Measurements from ENCODE around the gene CHD3. TPM values are rescaled to one million over a fixed set of nuclear protein-coding genes. Genes with fewer than 3 reads are reported as not detected.

CHD3 gene
- total RNA-seq, 1 donor from 2014 or later = 128 TPM

DNA sequence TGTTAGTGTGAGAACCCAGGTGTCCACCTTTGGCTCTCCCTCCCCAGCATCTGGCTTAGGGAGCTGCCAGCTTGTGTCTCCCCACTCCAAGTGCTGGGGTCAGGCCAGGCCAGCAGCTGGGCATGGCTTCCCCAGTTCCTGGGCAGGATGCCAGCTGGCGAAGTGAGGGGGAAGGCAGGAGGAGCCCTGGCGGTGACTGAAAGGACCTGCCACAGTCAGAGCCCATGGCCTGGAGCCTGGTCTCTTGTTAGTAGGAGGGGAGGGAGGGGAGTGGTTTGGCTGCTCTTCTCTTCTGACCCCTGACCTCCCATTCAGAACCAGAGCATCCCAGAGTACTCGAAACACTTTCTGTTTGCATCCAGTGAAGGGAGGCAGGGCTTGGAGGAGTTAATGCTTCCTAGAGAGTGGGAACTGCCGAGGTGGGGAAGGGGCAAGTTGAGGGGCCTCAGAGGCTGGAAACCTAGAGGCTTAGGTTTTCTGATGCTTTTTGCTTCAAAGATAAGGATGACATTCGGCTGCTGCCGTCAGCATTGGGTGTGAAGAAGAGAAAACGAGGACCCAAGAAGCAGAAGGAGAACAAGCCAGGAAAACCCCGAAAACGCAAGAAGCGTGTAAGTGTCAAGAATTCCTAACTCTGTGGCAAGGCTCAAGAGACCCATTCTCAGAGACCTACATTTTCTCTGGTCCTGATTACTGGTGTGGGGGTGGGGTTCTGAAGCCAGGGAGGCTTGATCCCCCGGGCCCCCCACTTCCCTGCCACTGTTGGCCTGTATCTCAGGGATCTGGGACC is 772 bp downstream of the CHD3 start:
- peak overlapping the region; percentile 98 for H3K27ac ChIP-seq
- peaks cover 43% of the 10 kb centered on the region for H3K4me1 ChIP-seq
- intact Hi-C loops (cut with DNase I) = loop anchor here (5.0 kb wide), 1 partner anchor 37 kb away; no protein-coding TSS in a partner anchor

DNA sequence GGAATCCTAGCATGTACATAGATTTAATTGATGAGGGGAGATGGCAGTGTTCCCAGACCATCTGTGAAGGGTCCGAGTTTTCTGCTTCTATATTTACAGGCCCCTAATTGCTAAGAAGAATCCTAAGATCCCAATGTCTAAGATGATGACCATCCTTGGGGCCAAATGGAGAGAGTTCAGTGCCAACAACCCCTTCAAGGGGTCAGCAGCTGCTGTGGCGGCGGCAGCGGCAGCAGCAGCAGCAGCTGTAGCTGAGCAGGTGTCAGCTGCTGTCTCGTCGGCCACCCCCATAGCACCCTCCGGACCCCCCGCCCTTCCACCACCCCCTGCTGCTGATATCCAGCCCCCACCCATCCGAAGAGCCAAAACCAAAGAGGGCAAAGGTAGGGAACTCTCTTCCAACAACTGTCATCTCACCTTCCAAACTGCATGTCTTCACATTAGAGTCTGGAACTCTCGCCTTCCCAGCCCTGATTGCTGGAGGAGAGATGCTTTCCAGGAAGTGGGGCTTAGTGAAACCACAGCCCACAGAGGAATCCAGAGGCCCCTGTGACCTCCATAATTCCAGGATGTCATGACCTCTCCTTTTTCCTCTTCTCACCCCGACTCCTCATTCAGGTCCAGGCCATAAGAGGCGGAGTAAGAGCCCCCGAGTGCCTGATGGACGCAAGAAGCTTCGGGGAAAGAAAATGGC is 4.7 kb downstream of the CHD3 start:
- H3K36me3 ChIP-seq = peaks cover 0 to 72% of the 10 kb centered on the region in 2 donors
- H3K4me1 ChIP-seq = peaks cover 19% of the 10 kb centered on the region
- no peak overlapping the region for H3K4me3 ChIP-seq
- no peak for TF ChIP-seq POLR2AphosphoS5 (IDR thresholded peaks at IDR 0.05; ENCODE audit: insufficient read depth in 1 of 2, low read depth in 1 of 2)
- TF ChIP-seq POLR2A (IDR thresholded peaks at IDR 0.05) = no peak
- TF ChIP-seq, protein P1, sequence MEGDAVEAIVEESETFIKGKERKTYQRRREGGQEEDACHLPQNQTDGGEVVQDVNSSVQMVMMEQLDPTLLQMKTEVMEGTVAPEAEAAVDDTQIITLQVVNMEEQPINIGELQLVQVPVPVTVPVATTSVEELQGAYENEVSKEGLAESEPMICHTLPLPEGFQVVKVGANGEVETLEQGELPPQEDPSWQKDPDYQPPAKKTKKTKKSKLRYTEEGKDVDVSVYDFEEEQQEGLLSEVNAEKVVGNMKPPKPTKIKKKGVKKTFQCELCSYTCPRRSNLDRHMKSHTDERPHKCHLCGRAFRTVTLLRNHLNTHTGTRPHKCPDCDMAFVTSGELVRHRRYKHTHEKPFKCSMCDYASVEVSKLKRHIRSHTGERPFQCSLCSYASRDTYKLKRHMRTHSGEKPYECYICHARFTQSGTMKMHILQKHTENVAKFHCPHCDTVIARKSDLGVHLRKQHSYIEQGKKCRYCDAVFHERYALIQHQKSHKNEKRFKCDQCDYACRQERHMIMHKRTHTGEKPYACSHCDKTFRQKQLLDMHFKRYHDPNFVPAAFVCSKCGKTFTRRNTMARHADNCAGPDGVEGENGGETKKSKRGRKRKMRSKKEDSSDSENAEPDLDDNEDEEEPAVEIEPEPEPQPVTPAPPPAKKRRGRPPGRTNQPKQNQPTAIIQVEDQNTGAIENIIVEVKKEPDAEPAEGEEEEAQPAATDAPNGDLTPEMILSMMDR (IDR thresholded peaks at IDR 0.05) = no peak
- no peaks in the 10 kb centered on the region for H3K27me3 ChIP-seq
- H3K27ac ChIP-seq = no peak overlapping the region
- peak in 1 of 2 donors; percentile 22 for DNase-seq (ENCODE audit: extremely low spot score in 2 of 2)
- intact Hi-C loops (cut with DNase I) = no loop called here
- no peaks in the 10 kb centered on the region for H3K9me3 ChIP-seq

More for the DNA sequence above, 772 bp downstream of the CHD3 start:
- peak; percentile 94 to 96 for DNase-seq (ENCODE audit: extremely low spot score in 2 of 2)
- TF ChIP-seq POLR2AphosphoS5 (IDR thresholded peaks at IDR 0.05; ENCODE audit: insufficient read depth in 1 of 2, low read depth in 1 of 2) (peak; percentile 79 to 90), POLR2A (IDR thresholded peaks at IDR 0.05) (no peak)
- TF ChIP-seq, protein P1 (IDR thresholded peaks at IDR 0.05) = peak in 2 of 3 experiments; percentile 22 to 48
- H3K9me3 ChIP-seq = no peaks in the 10 kb centered on the region
- H3K36me3 ChIP-seq = peaks cover 0 to 36% of the 10 kb centered on the region in 2 donors
- no peak overlapping the region for H3K4me3 ChIP-seq
- H3K27me3 ChIP-seq = no peaks in the 10 kb centered on the region

DNA sequence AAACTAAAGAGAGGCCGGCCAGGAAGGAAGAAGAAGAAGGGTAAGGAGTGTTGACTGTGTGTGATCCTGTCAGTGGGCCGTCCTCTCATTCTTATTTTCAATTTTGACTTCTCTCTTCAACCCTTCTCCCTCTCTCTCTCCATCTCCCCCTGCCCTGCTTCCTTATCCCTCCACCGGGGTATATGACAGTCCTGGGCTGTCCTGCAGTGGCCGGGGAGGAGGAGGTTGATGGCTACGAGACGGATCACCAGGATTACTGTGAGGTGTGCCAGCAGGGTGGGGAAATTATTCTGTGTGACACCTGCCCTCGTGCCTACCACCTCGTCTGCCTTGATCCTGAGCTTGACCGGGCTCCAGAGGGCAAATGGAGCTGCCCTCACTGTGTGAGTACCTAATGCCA is 5.6 kb downstream of the CHD3 start:
- Histone ChIP-seq H3K9me3 (no peaks in the 10 kb centered on the region), H3K27ac (no peak overlapping the region), H3K36me3 (peaks cover 0 to 81% of the 10 kb centered on the region in 2 donors), H3K27me3 (no peaks in the 10 kb centered on the region), H3K4me1 (peaks cover 10% of the 10 kb centered on the region), H3K4me3 (no peak overlapping the region)
- TF ChIP-seq, protein P1 (IDR thresholded peaks at IDR 0.05) = no peak
- TF ChIP-seq POLR2AphosphoS5 (IDR thresholded peaks at IDR 0.05; ENCODE audit: insufficient read depth in 1 of 2, low read depth in 1 of 2) (no peak), POLR2A (IDR thresholded peaks at IDR 0.05) (no peak)
- intact Hi-C loops (cut with DNase I) = no loop called here
- no peak for DNase-seq (ENCODE audit: extremely low spot score in 2 of 2)

DNA sequence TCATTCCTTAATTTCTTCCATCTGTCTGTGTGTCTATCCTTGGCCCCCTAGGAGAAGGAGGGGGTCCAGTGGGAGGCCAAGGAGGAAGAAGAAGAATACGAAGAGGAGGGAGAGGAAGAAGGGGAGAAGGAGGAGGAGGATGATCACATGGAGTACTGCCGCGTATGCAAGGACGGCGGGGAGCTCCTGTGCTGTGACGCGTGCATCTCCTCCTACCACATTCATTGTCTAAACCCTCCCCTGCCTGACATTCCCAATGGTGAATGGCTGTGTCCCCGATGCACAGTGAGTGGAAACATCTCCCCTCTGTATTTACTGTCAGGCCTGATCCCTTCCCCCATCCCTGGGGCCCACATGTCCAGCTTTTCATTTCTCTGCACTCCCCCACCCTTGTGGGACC is 6.3 kb downstream of the CHD3 start:
- no peaks in the 10 kb centered on the region for H3K9me3 ChIP-seq
- H3K27ac ChIP-seq = no peak overlapping the region
- peaks cover 3% of the 10 kb centered on the region for H3K4me1 ChIP-seq
- DNase-seq (ENCODE audit: extremely low spot score in 2 of 2) = no peak
- TF ChIP-seq POLR2AphosphoS5 (IDR thresholded peaks at IDR 0.05; ENCODE audit: insufficient read depth in 1 of 2, low read depth in 1 of 2) = no peak
- TF ChIP-seq POLR2A (IDR thresholded peaks at IDR 0.05) = no peak
- TF ChIP-seq, protein P1 (IDR thresholded peaks at IDR 0.05) = no peak
- intact Hi-C loops (cut with DNase I) = no loop called here
- H3K36me3 ChIP-seq = peaks cover 0 to 88% of the 10 kb centered on the region in 2 donors
- no peak overlapping the region for H3K4me3 ChIP-seq
- no peaks in the 10 kb centered on the region for H3K27me3 ChIP-seq

All from vagina (tissue), 2 donors.